Astrocyte (in vitro differentiated cells and primary cell): ENCODE results near the gene SLC25A25. TPM values are rescaled to one million over a fixed set of nuclear protein-coding genes. Genes with fewer than 3 reads are reported as not detected.

Experiments
- DNase-seq: peaks from one replicate; pipeline ENCODE4 v3.0.0-alpha.2; 2010; ENCODE audit warnings: low read depth
- FAIRE-seq: peaks from 2 replicates; lab custom pipeline; 2011; peaks lifted over from hg19 to GRCh38; lab: Jason Lieb, UNC
- H2AFZ ChIP-seq: 2 replicates; pipeline ENCODE4 v1.6.0; 2012; ENCODE audit warnings: low read depth, low read length, inconsistent platforms
- H3K27ac ChIP-seq: 2 replicates; pipeline ENCODE4 v1.5.1; 2011; ENCODE audit warnings: low read depth, low read length, inconsistent platforms
- H3K27me3 ChIP-seq: 2 replicates; pipeline ENCODE4 v1.6.0; 2011; ENCODE audit warnings: low read length, inconsistent platforms; ENCODE audit not compliant: insufficient read depth
- H3K36me3 ChIP-seq: 2 replicates; pipeline ENCODE4 v1.5.1; 2011; ENCODE audit warnings: low read length, inconsistent platforms; ENCODE audit not compliant: insufficient read depth
- H3K4me1 ChIP-seq: 2 replicates; pipeline ENCODE4 v1.5.1; 2011; ENCODE audit warnings: low read length, inconsistent platforms; ENCODE audit not compliant: insufficient read depth
- H3K4me2 ChIP-seq: 2 replicates; pipeline ENCODE4 v1.6.0; 2012; ENCODE audit warnings: low read length, inconsistent platforms
- H3K4me3 ChIP-seq: 2 replicates; pipeline ENCODE4 v1.5.1; 2011; ENCODE audit warnings: low read depth, mild to moderate bottlenecking, low read length, inconsistent platforms; ENCODE audit not compliant: insufficient read depth
- H3K79me2 ChIP-seq: 2 replicates; pipeline ENCODE4 v1.6.0; 2012; ENCODE audit warnings: mild to moderate bottlenecking, low read length, inconsistent platforms; ENCODE audit not compliant: insufficient read depth
- H3K9ac ChIP-seq: 2 replicates; pipeline ENCODE4 v1.6.0; 2012; ENCODE audit warnings: mild to moderate bottlenecking, low read length, inconsistent platforms
- H3K9me3 ChIP-seq: 2 replicates; pipeline ENCODE4 v1.5.1; 2012; ENCODE audit warnings: low read depth, mild to moderate bottlenecking, low read length, inconsistent platforms; ENCODE audit not compliant: insufficient read depth
- H4K20me1 ChIP-seq: 2 replicates; pipeline ENCODE4 v1.6.0; 2012; ENCODE audit warnings: low read length, inconsistent platforms; ENCODE audit not compliant: insufficient read depth
- H3K27ac Mint-ChIP-seq: one replicate; pipeline ENCODE4 v1.8.0; 2021; ENCODE audit warnings: mild to moderate bottlenecking, mixed read lengths; ENCODE audit not compliant: unreplicated experiment
- H3K27me3 Mint-ChIP-seq: one replicate; pipeline ENCODE4 v1.8.0; 2021; ENCODE audit warnings: low read depth, mixed read lengths; ENCODE audit not compliant: unreplicated experiment
- H3K36me3 Mint-ChIP-seq: one replicate; pipeline ENCODE4 v1.8.0; 2021; ENCODE audit warnings: low read depth, mixed read lengths; ENCODE audit not compliant: unreplicated experiment
- H3K4me1 Mint-ChIP-seq: one replicate; pipeline ENCODE4 v1.8.0; 2021; ENCODE audit warnings: low read depth, mixed read lengths; ENCODE audit not compliant: unreplicated experiment
- H3K4me3 Mint-ChIP-seq: one replicate; pipeline ENCODE4 v1.8.0; 2021; ENCODE audit warnings: mild to moderate bottlenecking, moderate library complexity, mixed read lengths; ENCODE audit not compliant: unreplicated experiment
- H3K9me3 Mint-ChIP-seq: one replicate; pipeline ENCODE4 v1.8.0; 2021; ENCODE audit warnings: mild to moderate bottlenecking, mixed read lengths; ENCODE audit not compliant: unreplicated experiment
- CTCF ChIP-seq: IDR thresholded peaks from 2 replicates; pipeline ENCODE4 v1.5.1; 2011; ENCODE audit warnings: low read depth, mild to moderate bottlenecking, inconsistent platforms, low read length, moderate library complexity; ENCODE audit not compliant: insufficient read depth
- EZH2 ChIP-seq: IDR thresholded peaks from 2 replicates; pipeline ENCODE4 v1.6.1; 2012; ENCODE audit warnings: mild to moderate bottlenecking, low read length, inconsistent platforms; ENCODE audit not compliant: insufficient read depth
- total RNA-seq: library from RNA; stranded (reverse); gene quantifications from 2 replicates; pipeline ENCODE4 v1.2.1, GENCODE V29; 2021

The SLC25A25 gene
- total RNA-seq, 1 donor from 2014 or later, result 14.4 TPM

- H3K9ac ChIP-seq, result no peak overlapping the region
- no peak overlapping the region for H3K4me3 ChIP-seq
- peaks cover 44% of the 10 kb centered on the region for H3K79me2 ChIP-seq
- no peaks in the 10 kb centered on the region for H3K27me3 ChIP-seq
- no peak overlapping the region for H3K27ac ChIP-seq
- Mint-ChIP-seq H3K4me3 (no peak overlapping the region), H3K4me1 (peaks cover 30% of the 10 kb centered on the region), H3K27ac (no peak overlapping the region), H3K36me3 (peaks cover 20% of the 10 kb centered on the region), H3K27me3 (no peaks in the 10 kb centered on the region), H3K9me3 (no peaks in the 10 kb centered on the region)
- H2AFZ ChIP-seq, result no peak overlapping the region
- H3K36me3 ChIP-seq, result peaks cover 27% of the 10 kb centered on the region
- peaks cover 52% of the 10 kb centered on the region for H4K20me1 ChIP-seq
- DNase-seq, result no peak
- peaks cover 27% of the 10 kb centered on the region for H3K4me1 ChIP-seq
- TF ChIP-seq EZH2 (no peak), CTCF (no peak)
- no peak for FAIRE-seq
- no peak overlapping the region for H3K4me2 ChIP-seq
- no peaks in the 10 kb centered on the region for H3K9me3 ChIP-seq
Measured at GRCh38 chr9:128103589-128103962, 35.5 kb downstream of the SLC25A25 start.

GRCh38 chr9:128104171-128104618 is 36.2 kb downstream of the SLC25A25 start:
- no peaks in the 10 kb centered on the region for H3K27me3 Mint-ChIP-seq
- no peak overlapping the region for H3K4me3 ChIP-seq
- H3K79me2 ChIP-seq, result peaks cover 41% of the 10 kb centered on the region
- H3K9me3 ChIP-seq, result no peaks in the 10 kb centered on the region
- peaks cover 21% of the 10 kb centered on the region for H3K4me1 ChIP-seq
- peaks cover 27% of the 10 kb centered on the region for H3K36me3 ChIP-seq
- H4K20me1 ChIP-seq, result peaks cover 52% of the 10 kb centered on the region
- TF ChIP-seq EZH2 (no peak), CTCF (no peak)
- no peaks in the 10 kb centered on the region for H3K27me3 ChIP-seq
- H3K27ac ChIP-seq, result no peak overlapping the region
- no peak overlapping the region for H3K27ac Mint-ChIP-seq
- H3K4me2 ChIP-seq, result no peak overlapping the region
- H3K36me3 Mint-ChIP-seq, result peaks cover 20% of the 10 kb centered on the region
- no peaks in the 10 kb centered on the region for H3K9me3 Mint-ChIP-seq
- DNase-seq, result no peak
- peaks cover 27% of the 10 kb centered on the region for H3K4me1 Mint-ChIP-seq
- no peak for FAIRE-seq
- no peak overlapping the region for H2AFZ ChIP-seq
- H3K9ac ChIP-seq, result no peak overlapping the region
- no peak overlapping the region for H3K4me3 Mint-ChIP-seq

DNA sequence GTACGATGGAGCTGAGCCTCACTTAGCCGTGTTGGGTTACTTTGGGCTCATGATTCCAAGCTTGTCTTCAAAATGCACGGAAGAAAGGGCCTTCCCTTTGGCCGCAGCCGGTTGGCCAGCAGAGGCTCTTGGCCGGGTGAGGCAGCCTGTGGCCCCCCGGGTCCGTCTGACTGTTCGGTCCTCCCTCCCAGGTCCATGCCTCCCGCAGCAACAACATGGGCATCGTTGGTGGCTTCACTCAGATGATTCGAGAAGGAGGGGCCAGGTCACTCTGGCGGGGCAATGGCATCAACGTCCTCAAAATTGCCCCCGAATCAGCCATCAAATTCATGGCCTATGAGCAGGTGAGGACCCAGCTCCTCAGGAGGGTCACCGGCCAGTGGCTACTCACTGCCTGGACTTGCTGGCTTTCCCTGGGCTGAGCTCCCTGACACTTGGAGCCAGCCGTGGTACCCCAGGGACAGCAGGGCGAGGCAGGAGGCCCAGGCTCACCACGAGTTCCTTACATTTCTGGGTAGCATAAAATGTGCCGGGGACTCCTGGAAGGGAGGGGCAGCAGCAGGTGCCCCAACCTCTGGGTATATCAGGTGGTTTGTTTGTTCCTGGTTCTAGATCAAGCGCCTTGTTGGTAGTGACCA is 37.6 kb downstream of the SLC25A25 start:
- Mint-ChIP-seq H3K27ac (no peak overlapping the region), H3K4me1 (peaks cover 14% of the 10 kb centered on the region), H3K9me3 (no peaks in the 10 kb centered on the region), H3K36me3 (peaks cover 20% of the 10 kb centered on the region), H3K4me3 (no peak overlapping the region), H3K27me3 (no peaks in the 10 kb centered on the region)
- Histone ChIP-seq H3K36me3 (peaks cover 30% of the 10 kb centered on the region), H3K4me1 (peaks cover 6% of the 10 kb centered on the region), H3K9ac (no peak overlapping the region), H3K27me3 (no peaks in the 10 kb centered on the region), H3K79me2 (peaks cover 26% of the 10 kb centered on the region), H3K4me2 (no peak overlapping the region), H3K27ac (no peak overlapping the region), H2AFZ (no peak overlapping the region), H3K9me3 (no peaks in the 10 kb centered on the region), H4K20me1 (peaks cover 38% of the 10 kb centered on the region), H3K4me3 (no peak overlapping the region)
- FAIRE-seq (no peak), DNase-seq (no peak)
- TF ChIP-seq CTCF, result no peak
- no peak for TF ChIP-seq EZH2
